Endodermal cell (in vitro differentiated cells): ENCODE results near the gene GRID1. TPM values are rescaled to one million over a fixed set of nuclear protein-coding genes. Genes with fewer than 3 reads are reported as not detected.

Source experiments
- DNase-seq: peaks from one replicate; pipeline ENCODE4 v3.0.0-alpha.2; 2017
- H3K27ac ChIP-seq: 2 replicates; pipeline ENCODE4 v1.5.1; 2013; ENCODE audit warnings: mild to moderate bottlenecking, low read depth, low read length, moderate library complexity
- H3K27me3 ChIP-seq: 2 replicates; pipeline ENCODE4 v1.6.1; 2013; ENCODE audit warnings: mild to moderate bottlenecking, low read length, moderate library complexity; ENCODE audit not compliant: insufficient read depth, control insufficient read depth, poor library complexity, severe bottlenecking
- H3K36me3 ChIP-seq: 2 replicates; pipeline ENCODE4 v1.7.0; 2013; ENCODE audit warnings: mild to moderate bottlenecking, low read length, moderate library complexity; ENCODE audit not compliant: control insufficient read depth, insufficient read depth
- H3K4me1 ChIP-seq: one replicate; pipeline ENCODE4 v1.7.0; 2013; ENCODE audit warnings: low read length; ENCODE audit not compliant: control insufficient read depth, insufficient read depth
- H3K4me3 ChIP-seq: 2 replicates; pipeline ENCODE4 v1.5.1; 2013; ENCODE audit warnings: mild to moderate bottlenecking, low read length, moderate library complexity
- H3K9ac ChIP-seq: 2 replicates; pipeline ENCODE4 v1.6.1; 2013; ENCODE audit warnings: mild to moderate bottlenecking, low read length, moderate library complexity; ENCODE audit not compliant: poor library complexity, severe bottlenecking; ENCODE audit errors: extremely low read depth
- H3K9me3 ChIP-seq: 2 replicates; pipeline ENCODE4 v1.6.1; 2013; ENCODE audit warnings: mild to moderate bottlenecking, low read length, moderate library complexity; ENCODE audit not compliant: control insufficient read depth
- H3K27ac Mint-ChIP-seq: 2 replicates; pipeline ENCODE4 v1.8.0; 2020; ENCODE audit warnings: mixed read lengths
- H3K27me3 Mint-ChIP-seq: 2 replicates; pipeline ENCODE4 v1.8.0; 2021; ENCODE audit warnings: mild to moderate bottlenecking, mixed read lengths; ENCODE audit not compliant: insufficient read depth
- H3K36me3 Mint-ChIP-seq: 2 replicates; pipeline ENCODE4 v1.8.0; 2020; ENCODE audit warnings: low read depth, mixed read lengths
- H3K4me1 Mint-ChIP-seq: 2 replicates; pipeline ENCODE4 v1.8.0; 2020; ENCODE audit warnings: mixed read lengths
- H3K4me3 Mint-ChIP-seq: 2 replicates; pipeline ENCODE4 v1.8.0; 2020; ENCODE audit warnings: mild to moderate bottlenecking, moderate library complexity, mixed read lengths
- H3K9me3 Mint-ChIP-seq: 2 replicates; pipeline ENCODE4 v1.8.0; 2020; ENCODE audit warnings: mild to moderate bottlenecking, mixed read lengths
- WGBS, 2 experiments: methylation state at CpG; one replicate each; pipeline versions ENCODE4 v1.1.5 to v1.1.7; 2013; ENCODE audit warnings: missing lambda C conversion rate in 2 of 2, mixed read lengths in 1 of 2; ENCODE audit not compliant: insufficient coverage in 1 of 2, insufficient read length in 1 of 2; 5-methylcytosine and 5-hydroxymethylcytosine counted together
- total RNA-seq, 2 donors: library from RNA; stranded (reverse); fragmentation: NEBNext Ultra II Directional in 1 of 2; extraction: Animal tissue kit (Norgen Biotek cat#: 25700) in 1 of 2; gene quantifications; 2 replicates in 1 of 2; 3 replicates in 1 of 2; pipeline ENCODE4 v1.2.1, GENCODE V29; 2021
- TF ChIP-seq, protein P1 (sequence below): fragments of 200-600 bp; sonication (generic); conservative IDR thresholded peaks from 2 replicates; pipeline ENCODE4 v1.5.0; 2021; ENCODE audit warnings: antibody characterized with exemption, mild to moderate bottlenecking

Gene GRID1
- total RNA-seq, 2 donors from 2014 or later, result 0.13 to 0.53 TPM

DNA sequence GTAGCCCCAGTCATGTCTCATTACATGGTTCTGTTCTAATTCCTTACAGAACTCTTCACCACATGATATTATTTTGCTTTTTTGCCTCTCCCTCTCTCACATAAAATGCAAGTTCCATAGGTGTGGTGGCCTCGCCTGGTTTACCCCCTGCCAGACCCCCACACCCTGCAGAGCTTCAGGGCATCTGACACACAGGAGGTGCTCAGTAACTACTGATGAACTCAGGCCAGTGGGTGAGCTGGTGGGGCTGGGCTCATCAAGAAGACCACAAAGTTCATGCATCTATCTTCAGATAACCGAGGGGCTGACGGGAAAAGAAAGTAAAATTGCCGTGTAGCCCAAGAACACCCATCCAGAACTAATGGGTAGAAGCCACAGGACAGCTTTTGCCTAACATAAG is 253.1 kb downstream of the GRID1 start:
- Histone ChIP-seq H3K4me1 (no peaks in the 10 kb centered on the region), H3K9me3 (no peaks in the 10 kb centered on the region), H3K36me3 (no peaks in the 10 kb centered on the region), H3K27me3 (no peaks in the 10 kb centered on the region), H3K9ac (no peak overlapping the region), H3K4me3 (no peak overlapping the region), H3K27ac (no peak overlapping the region)
- no peak overlapping the region for H3K27ac Mint-ChIP-seq
- H3K9me3 Mint-ChIP-seq, result no peaks in the 10 kb centered on the region
- H3K36me3 Mint-ChIP-seq, result no peaks in the 10 kb centered on the region
- H3K4me1 Mint-ChIP-seq, result peaks cover 2% of the 10 kb centered on the region
- TF ChIP-seq, protein P1, sequence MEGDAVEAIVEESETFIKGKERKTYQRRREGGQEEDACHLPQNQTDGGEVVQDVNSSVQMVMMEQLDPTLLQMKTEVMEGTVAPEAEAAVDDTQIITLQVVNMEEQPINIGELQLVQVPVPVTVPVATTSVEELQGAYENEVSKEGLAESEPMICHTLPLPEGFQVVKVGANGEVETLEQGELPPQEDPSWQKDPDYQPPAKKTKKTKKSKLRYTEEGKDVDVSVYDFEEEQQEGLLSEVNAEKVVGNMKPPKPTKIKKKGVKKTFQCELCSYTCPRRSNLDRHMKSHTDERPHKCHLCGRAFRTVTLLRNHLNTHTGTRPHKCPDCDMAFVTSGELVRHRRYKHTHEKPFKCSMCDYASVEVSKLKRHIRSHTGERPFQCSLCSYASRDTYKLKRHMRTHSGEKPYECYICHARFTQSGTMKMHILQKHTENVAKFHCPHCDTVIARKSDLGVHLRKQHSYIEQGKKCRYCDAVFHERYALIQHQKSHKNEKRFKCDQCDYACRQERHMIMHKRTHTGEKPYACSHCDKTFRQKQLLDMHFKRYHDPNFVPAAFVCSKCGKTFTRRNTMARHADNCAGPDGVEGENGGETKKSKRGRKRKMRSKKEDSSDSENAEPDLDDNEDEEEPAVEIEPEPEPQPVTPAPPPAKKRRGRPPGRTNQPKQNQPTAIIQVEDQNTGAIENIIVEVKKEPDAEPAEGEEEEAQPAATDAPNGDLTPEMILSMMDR, result no peak
- DNase-seq, result peak; percentile 7
- H3K4me3 Mint-ChIP-seq, result no peak overlapping the region
- H3K27me3 Mint-ChIP-seq, result no peaks in the 10 kb centered on the region
- 95% methylated on average over 3 to 4 of the region's 4 CpGs for whole genome bisulfite sequencing, 2 experiments

- WGBS, 2 experiments, result 83 to 84% methylated on average over 1 of the region's 1 CpG
- no peaks in the 10 kb centered on the region for H3K36me3 Mint-ChIP-seq
Measured at GRCh38 chr10:86113044-86113443, 253.6 kb downstream of the GRID1 start.

DNA sequence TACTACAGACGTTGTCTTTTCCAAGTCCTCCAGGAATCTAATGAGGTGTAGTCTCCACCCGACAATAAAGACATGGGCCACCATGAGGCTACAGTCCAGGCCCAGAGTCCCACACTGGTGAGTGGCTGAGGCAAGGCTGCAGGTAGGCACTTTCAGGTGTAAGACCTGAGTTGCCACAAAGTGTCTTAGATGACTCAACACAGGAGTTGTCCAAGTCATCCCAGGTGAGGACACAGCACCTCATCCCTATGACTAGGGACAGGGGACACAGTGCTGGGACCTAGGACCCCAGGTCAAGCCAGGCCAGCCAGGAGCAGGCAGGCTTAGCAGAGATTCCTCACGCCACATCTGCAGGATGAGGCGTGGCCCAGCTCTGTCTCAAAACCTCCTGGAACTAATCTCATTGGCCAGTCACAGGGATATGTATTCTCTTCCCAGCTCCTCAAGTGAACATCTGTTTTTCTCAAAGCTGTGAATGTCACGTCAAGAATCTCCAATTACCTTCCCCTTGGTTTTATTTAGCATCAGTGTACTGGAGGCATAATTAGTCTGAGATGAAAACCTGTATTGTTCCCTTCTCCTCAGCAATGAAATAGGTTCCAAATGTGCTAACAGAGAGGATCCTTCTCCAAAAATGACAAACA is 254.6 kb downstream of the GRID1 start:
- WGBS, 2 experiments, result 69 to 77% methylated on average over 5 of the region's 5 CpGs
- Histone ChIP-seq H3K9ac (no peak overlapping the region), H3K4me1 (no peaks in the 10 kb centered on the region), H3K9me3 (no peaks in the 10 kb centered on the region), H3K4me3 (no peak overlapping the region), H3K27ac (no peak overlapping the region), H3K27me3 (no peaks in the 10 kb centered on the region), H3K36me3 (no peaks in the 10 kb centered on the region)
- no peaks in the 10 kb centered on the region for H3K27me3 Mint-ChIP-seq
- no peak overlapping the region for H3K4me3 Mint-ChIP-seq
- no peaks in the 10 kb centered on the region for H3K9me3 Mint-ChIP-seq
- no peaks in the 10 kb centered on the region for H3K36me3 Mint-ChIP-seq
- TF ChIP-seq, protein P1, result no peak
- peak; percentile 33 for DNase-seq
- H3K27ac Mint-ChIP-seq, result no peak overlapping the region
- peaks cover 10% of the 10 kb centered on the region for H3K4me1 Mint-ChIP-seq

More at GRCh38 chr10:86113044-86113443, 253.6 kb downstream of the GRID1 start:
- Histone ChIP-seq H3K9ac (no peak overlapping the region), H3K4me3 (no peak overlapping the region), H3K27me3 (no peaks in the 10 kb centered on the region), H3K36me3 (no peaks in the 10 kb centered on the region), H3K27ac (no peak overlapping the region), H3K4me1 (no peaks in the 10 kb centered on the region), H3K9me3 (no peaks in the 10 kb centered on the region)
- DNase-seq, result peak; percentile 10
- Mint-ChIP-seq H3K27me3 (no peaks in the 10 kb centered on the region), H3K4me1 (peaks cover 6% of the 10 kb centered on the region), H3K9me3 (no peaks in the 10 kb centered on the region), H3K4me3 (no peak overlapping the region), H3K27ac (no peak overlapping the region)
- TF ChIP-seq, protein P1, result no peak
